Spleen (tissue), 7 donors: ENCODE data around the gene PCGF2.

Experiments used
- CTCF ChIP-seq, 11 experiments: fragments of 200-600 bp in 7 of 11; fragments of 450-650 bp in 4 of 11; sonication (generic) in 4 of 11; IDR thresholded peaks in 8 of 11; conservative IDR thresholded peaks in 3 of 11; 1 replicate in 7 of 11; 2 replicates in 4 of 11; pipeline versions ENCODE4 v1.4.0 to v1.8.0; 2016 to 2021; ENCODE audit warnings: antibody characterized with exemption in 11 of 11, inconsistent platforms in 4 of 11, mild to moderate bottlenecking in 1 of 11
- POLR2A ChIP-seq, 3 donors: fragments of 450-650 bp; IDR thresholded peaks; one replicate each; pipeline ENCODE4 v1.5.1; 2017; ENCODE audit warnings: antibody characterized with exemption in 3 of 3, mild to moderate bottlenecking in 1 of 3
- POLR2AphosphoS5 ChIP-seq, 3 donors: sonication (generic); formaldehyde crosslinking; IDR thresholded peaks; one replicate each; pipeline ENCODE4 v1.5.1; 2017; ENCODE audit warnings: antibody characterized with exemption in 3 of 3
- donor health status: DM: no; HTN: no; CAD: no; lungs with moderate emphysema.
- donor health status: DM: no; HTN: no; CAD: no.
- donor health status: DM: no; HTN: no; CAD: no.

- TF ChIP-seq CTCF (IDR thresholded peaks at IDR 0.05 in 8 of 11, conservative IDR thresholded peaks at IDR 0.05 in 3 of 11), result no peak
- TF ChIP-seq POLR2A (IDR thresholded peaks at IDR 0.05), result no peak
- TF ChIP-seq POLR2AphosphoS5 (IDR thresholded peaks at IDR 0.05), result no peak
These were observed 7.3 kb downstream of the PCGF2 start for GRCh38 chr17:38740806-38741205.
